OCI-LY7 (cell line): ENCODE data around the gene CHST11. TPM values are rescaled to one million over a fixed set of nuclear protein-coding genes. Genes with fewer than 3 reads are reported as not detected.
A peak's percentile ranks its signal among the peaks of the same experiment; 100 is the strongest.

ENCODE experiments used
- BruUV-seq: library from RNA; stranded (reverse); fragments of 400-500 nt; replicated peaks from 2 replicates; lab custom pipeline; 2021; lab: Mats Ljungman, UMichigan
- CTCF ChIA-PET: fragments of 300-600 bp; sonication (Branson Sonifier 250); formaldehyde crosslinking; loops from one replicate; lab custom pipeline; 2022; ENCODE audit warnings: antibody characterized with exemption; ENCODE audit not compliant: unreplicated experiment; lab: Charles Lee
- POLR2A ChIA-PET: fragments of 300-600 bp; sonication (Branson Sonifier 250); formaldehyde crosslinking; loops from one replicate; lab custom pipeline; 2022; ENCODE audit warnings: antibody characterized with exemption; lab: Charles Lee
- DNase-seq: peaks from one replicate; pipeline ENCODE4 v3.0.0-alpha.2; 2015; ENCODE audit warnings: low spot score
- H2AFZ ChIP-seq: fragments of 200-600 bp; sonication (generic), shearing (Covaris generic); 2 replicates; pipeline ENCODE4 v1.6.1; 2014; ENCODE audit warnings: mild to moderate bottlenecking, antibody characterized with exemption, low read length, moderate library complexity
- H3K27ac ChIP-seq: fragments of 200-600 bp; sonication (generic); 2 replicates; pipeline ENCODE4 v1.5.1; 2014; ENCODE audit warnings: mixed run types, low read depth, mild to moderate bottlenecking, moderate library complexity, low read length, inconsistent platforms; ENCODE audit not compliant: poor library complexity, severe bottlenecking
- H3K36me3 ChIP-seq: fragments of 200-600 bp; sonication (generic); 2 replicates; pipeline ENCODE4 v1.6.1; 2014; ENCODE audit warnings: mild to moderate bottlenecking, antibody characterized with exemption, low read length, moderate library complexity, mixed read lengths; ENCODE audit not compliant: insufficient read depth
- H3K4me1 ChIP-seq: fragments of 200-600 bp; sonication (generic); 2 replicates; pipeline ENCODE4 v1.5.1; 2014; ENCODE audit warnings: mild to moderate bottlenecking, low read length; ENCODE audit not compliant: insufficient read depth, poor library complexity, severe bottlenecking
- H3K4me2 ChIP-seq: fragments of 200-600 bp; sonication (generic); 2 replicates; pipeline ENCODE4 v1.6.1; 2014; ENCODE audit warnings: mild to moderate bottlenecking, low read length
- H3K4me3 ChIP-seq: fragments of 200-600 bp; sonication (generic); 2 replicates; pipeline ENCODE4 v1.5.1; 2014; ENCODE audit warnings: mild to moderate bottlenecking, low read depth, low read length; ENCODE audit not compliant: poor library complexity, severe bottlenecking
- H3K79me2 ChIP-seq: fragments of 200-600 bp; sonication (generic); 2 replicates; pipeline ENCODE4 v1.6.1; 2016; ENCODE audit warnings: low read depth, mild to moderate bottlenecking, low read length, moderate library complexity, mixed read lengths; ENCODE audit not compliant: insufficient read depth
- H3K9me2 ChIP-seq: fragments of 200-600 bp; sonication (generic); 2 replicates; pipeline ENCODE4 v1.6.1; 2016; ENCODE audit warnings: mild to moderate bottlenecking, low read length, mixed read lengths; ENCODE audit not compliant: insufficient read depth
- H3K9me3 ChIP-seq: fragments of 200-600 bp; sonication (generic); 2 replicates; pipeline ENCODE4 v1.6.1; 2014; ENCODE audit warnings: mild to moderate bottlenecking, mixed run types, low read length, mixed read lengths
- H4K20me1 ChIP-seq: fragments of 200-600 bp; sonication (generic); 2 replicates; pipeline ENCODE4 v1.6.1; 2014; ENCODE audit warnings: mild to moderate bottlenecking, antibody characterized with exemption, low read length, moderate library complexity, mixed read lengths; ENCODE audit not compliant: insufficient read depth
- EZH2phosphoT487 ChIP-seq: fragments of 200-600 bp; sonication (generic); IDR thresholded peaks from 2 replicates; pipeline ENCODE4 v1.6.1; 2018; ENCODE audit warnings: low read depth, borderline replicate concordance, mild to moderate bottlenecking, mixed run types, antibody characterized with exemption, low read length, moderate library complexity, mixed read lengths
- intact Hi-C: fragments of 100-400 bp; cut with micrococcal nuclease; formaldehyde crosslinking; loops from one replicate; pipeline ENCODE4 v1.10.0; 2022; ENCODE audit not compliant: unreplicated experiment
- total RNA-seq, 2 experiments: library from RNA; depleted of rRNA in 1 of 2; stranded (reverse); fragments of >200 nt in 1 of 2; shearing (Covaris generic) in 1 of 2; gene quantifications; 2 replicates each; pipeline ENCODE4 v1.2.3, GENCODE V29; 2014 to 2022
- TF ChIP-seq, protein P1 (sequence below): fragments of 200-600 bp; sonication (generic); conservative IDR thresholded peaks from 2 replicates; pipeline ENCODE4 v1.5.1; 2014; ENCODE audit warnings: mild to moderate bottlenecking, antibody characterized with exemption, low read length, moderate library complexity, mixed read lengths

Gene CHST11
- total RNA-seq, 2 experiments from 2014 or later: 15.2 to 41.6 TPM

DNA sequence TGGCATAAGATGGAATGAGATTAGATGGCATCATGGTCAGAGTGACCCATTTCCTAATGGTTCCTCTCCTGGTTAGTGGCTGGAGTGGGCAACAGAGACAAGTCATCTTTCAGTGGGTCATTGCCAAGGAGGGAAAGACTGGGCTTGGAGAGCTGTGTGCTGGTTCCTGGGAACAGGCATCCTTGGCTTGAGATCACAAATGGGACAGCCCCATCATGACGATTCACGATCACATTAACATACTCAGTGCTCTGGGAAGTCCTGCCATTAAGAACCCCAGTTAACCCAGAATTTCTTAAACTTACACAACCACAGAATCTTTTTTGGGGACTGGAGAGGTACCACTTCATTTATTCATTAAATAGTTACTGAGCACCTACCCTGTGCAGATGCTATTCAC lies 27.3 kb downstream of the CHST11 start:
- no peaks in the 10 kb centered on the region for H3K9me3 ChIP-seq
- intact Hi-C loops: no loop called here
- no peaks in the 10 kb centered on the region for H3K9me2 ChIP-seq
- no TSS peak for BruUV-seq
- ChIA-PET CTCF (no interaction called here), POLR2A (no interaction called here)
- H3K4me2 ChIP-seq: 0 out of 2 replicates have a peak overlapping the region, but pooled peaks have one; percentile 58
- peaks cover 73% of the 10 kb centered on the region for H3K79me2 ChIP-seq
- H3K4me3 ChIP-seq: no peak overlapping the region
- peaks cover 25% of the 10 kb centered on the region for H3K36me3 ChIP-seq
- H3K27ac ChIP-seq: no peak overlapping the region
- H4K20me1 ChIP-seq: no peaks in the 10 kb centered on the region
- H2AFZ ChIP-seq: no peak overlapping the region
- DNase-seq: no peak
- TF ChIP-seq, protein P1, sequence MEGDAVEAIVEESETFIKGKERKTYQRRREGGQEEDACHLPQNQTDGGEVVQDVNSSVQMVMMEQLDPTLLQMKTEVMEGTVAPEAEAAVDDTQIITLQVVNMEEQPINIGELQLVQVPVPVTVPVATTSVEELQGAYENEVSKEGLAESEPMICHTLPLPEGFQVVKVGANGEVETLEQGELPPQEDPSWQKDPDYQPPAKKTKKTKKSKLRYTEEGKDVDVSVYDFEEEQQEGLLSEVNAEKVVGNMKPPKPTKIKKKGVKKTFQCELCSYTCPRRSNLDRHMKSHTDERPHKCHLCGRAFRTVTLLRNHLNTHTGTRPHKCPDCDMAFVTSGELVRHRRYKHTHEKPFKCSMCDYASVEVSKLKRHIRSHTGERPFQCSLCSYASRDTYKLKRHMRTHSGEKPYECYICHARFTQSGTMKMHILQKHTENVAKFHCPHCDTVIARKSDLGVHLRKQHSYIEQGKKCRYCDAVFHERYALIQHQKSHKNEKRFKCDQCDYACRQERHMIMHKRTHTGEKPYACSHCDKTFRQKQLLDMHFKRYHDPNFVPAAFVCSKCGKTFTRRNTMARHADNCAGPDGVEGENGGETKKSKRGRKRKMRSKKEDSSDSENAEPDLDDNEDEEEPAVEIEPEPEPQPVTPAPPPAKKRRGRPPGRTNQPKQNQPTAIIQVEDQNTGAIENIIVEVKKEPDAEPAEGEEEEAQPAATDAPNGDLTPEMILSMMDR: no peak
- no peak for TF ChIP-seq EZH2phosphoT487
- peaks cover 88% of the 10 kb centered on the region for H3K4me1 ChIP-seq

GRCh38 chr12:104485651-104486362 lies 29.1 kb downstream of the CHST11 start:
- Histone ChIP-seq H3K4me2 (peak overlapping the region; percentile 58), H2AFZ (no peak overlapping the region; the same call in 1 of the 2 replicates), H3K9me2 (no peaks in the 10 kb centered on the region), H3K27ac (peak overlapping the region; percentile 75), H3K79me2 (peaks cover 67% of the 10 kb centered on the region; the same call in 1 of the 2 replicates), H3K9me3 (no peaks in the 10 kb centered on the region), H3K36me3 (peaks cover 15% of the 10 kb centered on the region), H4K20me1 (no peaks in the 10 kb centered on the region), H3K4me1 (peaks cover 87% of the 10 kb centered on the region), H3K4me3 (peak overlapping the region; percentile 24)
- DNase-seq: peak; percentile 78
- no peak for TF ChIP-seq EZH2phosphoT487
- TF ChIP-seq, protein P1: no peak
- intact Hi-C loops: no loop called here
- BruUV-seq: no TSS peak
- ChIA-PET CTCF (no interaction called here), POLR2A (interaction anchor here (0.7 to 1.5 kb wide), 2 partner anchors 12 to 50 kb away, joined by 4 to 5 read pairs; no protein-coding TSS in a partner anchor)

- Histone ChIP-seq H3K4me1 (peaks cover 87% of the 10 kb centered on the region), H4K20me1 (no peaks in the 10 kb centered on the region), H3K9me3 (no peaks in the 10 kb centered on the region), H3K9me2 (no peaks in the 10 kb centered on the region), H3K79me2 (peaks cover 68% of the 10 kb centered on the region; the same call in 1 of the 2 replicates), H3K4me2 (peak overlapping the region; percentile 58), H3K4me3 (peak overlapping the region; percentile 24), H3K36me3 (peaks cover 12% of the 10 kb centered on the region; the same call in 1 of the 2 replicates), H3K27ac (peak overlapping the region; percentile 75), H2AFZ (no peak overlapping the region)
- POLR2A ChIA-PET: interaction anchor here (1.5 kb wide), 1 partner anchor 13 kb away, joined by 5 read pairs; no protein-coding TSS in a partner anchor
- TF ChIP-seq, protein P1: no peak
- TF ChIP-seq EZH2phosphoT487: no peak
- BruUV-seq: no TSS peak
- CTCF ChIA-PET: no interaction called here
- DNase-seq: no peak
- intact Hi-C loops: no loop called here
Observed at GRCh38 chr12:104486363-104486750, 29.6 kb downstream of the CHST11 start.
